DMS 273 (cell line): ENCODE measurements around the gene MARK4.

Experiments
- DNase-seq: peaks from one replicate; lab custom pipeline; 2025; ENCODE audit not compliant: unreplicated experiment; lab: John Stamatoyannopoulos, UW

The MARK4 gene

DNA sequence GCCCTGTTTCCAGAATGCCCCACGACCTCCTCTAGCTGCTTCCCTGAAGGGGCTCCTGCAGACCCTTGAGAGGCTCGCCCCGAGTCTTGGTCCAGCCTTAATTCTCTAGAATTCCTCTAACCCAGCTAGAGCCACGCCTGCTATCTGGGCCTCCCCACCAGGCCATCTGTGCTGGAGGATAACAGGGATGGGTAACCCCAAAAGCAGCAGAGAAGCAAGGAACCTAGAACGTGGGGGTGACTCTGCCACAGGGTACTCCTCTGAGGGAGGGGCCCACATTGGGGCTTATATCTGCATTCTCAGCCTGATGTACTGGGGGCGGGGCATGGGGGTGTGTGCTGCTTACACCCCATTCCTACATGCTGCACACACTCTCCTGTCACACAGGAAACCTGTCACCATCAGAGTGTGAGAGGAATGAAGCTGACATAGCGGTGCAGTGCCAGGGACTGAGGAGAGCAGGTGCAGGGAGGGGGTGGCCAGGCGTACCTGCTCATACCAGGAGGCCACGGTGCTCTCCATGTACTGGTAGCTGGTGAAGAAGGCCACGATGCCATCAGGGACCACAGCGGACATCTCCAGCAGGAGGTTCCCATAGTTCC lies 103.3 kb downstream of the MARK4 start:
- DNase-seq, result no peak
